ENCODE measurements around the gene DDX17. TPM values are rescaled to one million over a fixed set of nuclear protein-coding genes. Genes with fewer than 3 reads are reported as not detected.
"Not testable (repeated sequence)": the region's sequence is repeated elsewhere in the genome, so short reads cannot be mapped to it uniquely, and the experiment has no call there.

DDX17 gene
- total RNA-seq, 1 donor from 2014 or later = 174 TPM

- no peak for DNase-seq (ENCODE audit: low spot score)
- ATAC-seq = no peak
Measured at GRCh38 chr22:38494498-38494897, 11.6 kb downstream of the DDX17 start.

- ATAC-seq (peak; percentile 7), DNase-seq (ENCODE audit: low spot score) (no peak)
Measured at GRCh38 chr22:38491707-38492348, 14.3 kb downstream of the DDX17 start.

GRCh38 chr22:38490915-38491314 lies 15.2 kb downstream of the DDX17 start:
- ATAC-seq (peak; percentile 93), DNase-seq (ENCODE audit: low spot score) (peak; percentile 89)

GRCh38 chr22:38490475-38490874 lies 15.6 kb downstream of the DDX17 start:
- ATAC-seq = no peak

GRCh38 chr22:38489561-38490145 lies 16.5 kb downstream of the DDX17 start:
- DNase-seq (ENCODE audit: low spot score) = no peak

More at GRCh38 chr22:38490475-38490874, 15.6 kb downstream of the DDX17 start:
- DNase-seq (ENCODE audit: low spot score) = no peak

GRCh38 chr22:38489142-38489541 lies 17.0 kb downstream of the DDX17 start:
- ATAC-seq = no peak
- DNase-seq (ENCODE audit: low spot score) = no peak

More at GRCh38 chr22:38489561-38490145, 16.5 kb downstream of the DDX17 start:
- no peak for ATAC-seq

GRCh38 chr22:38487946-38488345 lies 18.2 kb downstream of the DDX17 start:
- ATAC-seq (no peak), DNase-seq (ENCODE audit: low spot score) (no peak)

- DNase-seq (ENCODE audit: low spot score) (peak; percentile 62), ATAC-seq (peak; percentile 85)
Measured at GRCh38 chr22:38485783-38486182, 20.3 kb downstream of the DDX17 start.

GRCh38 chr22:38484244-38484643 lies 21.9 kb downstream of the DDX17 start:
- DNase-seq (ENCODE audit: low spot score) = no peak
- ATAC-seq = no peak

- ATAC-seq = no peak
- DNase-seq (ENCODE audit: low spot score) = no peak
Measured at GRCh38 chr22:38482662-38483308, 23.3 kb downstream of the DDX17 start.

GRCh38 chr22:38481871-38482332 lies 24.2 kb downstream of the DDX17 start:
- DNase-seq (ENCODE audit: low spot score) (no peak), ATAC-seq (no peak)

GRCh38 chr22:38481162-38481870 lies 24.8 kb downstream of the DDX17 start:
- peak; percentile 35 for DNase-seq (ENCODE audit: low spot score)
- ATAC-seq = no peak

- peak; percentile 14 for ATAC-seq
- DNase-seq (ENCODE audit: low spot score) = no peak
Measured at GRCh38 chr22:38479096-38479837, 26.8 kb downstream of the DDX17 start.

GRCh38 chr22:38477585-38477984 lies 28.5 kb downstream of the DDX17 start:
- no peak for DNase-seq (ENCODE audit: low spot score)

GRCh38 chr22:38474003-38474607 lies 32.0 kb downstream of the DDX17 start:
- DNase-seq (ENCODE audit: low spot score) = no peak
- no peak for ATAC-seq

More at GRCh38 chr22:38477585-38477984, 28.5 kb downstream of the DDX17 start:
- ATAC-seq = no peak

GRCh38 chr22:38471237-38471636 lies 34.9 kb downstream of the DDX17 start:
- no peak for ATAC-seq
- no peak for DNase-seq (ENCODE audit: low spot score)

GRCh38 chr22:38470179-38470578 lies 35.9 kb downstream of the DDX17 start:
- not testable (repeated sequence) for DNase-seq (ENCODE audit: low spot score); ATAC-seq

GRCh38 chr22:38469306-38469781 lies 36.8 kb downstream of the DDX17 start:
- ATAC-seq (no peak), DNase-seq (ENCODE audit: low spot score) (no peak)

- ATAC-seq (no peak), DNase-seq (ENCODE audit: low spot score) (no peak)
Measured at GRCh38 chr22:38468443-38469305, 37.4 kb downstream of the DDX17 start.
